SU-DHL-6 (cell line): ENCODE measurements around the gene VPS36.

ENCODE experiments used
- H2AFZ ChIP-seq: fragments of 200-600 bp; sonication (generic); 2 replicates; pipeline ENCODE4 v1.6.1; 2014; ENCODE audit warnings: low read depth, mild to moderate bottlenecking, moderate library complexity, mixed read lengths, antibody characterized with exemption, low read length; ENCODE audit not compliant: severe bottlenecking
- H3F3A ChIP-seq: fragments of 200-600 bp; shearing (Covaris generic); 2 replicates; pipeline ENCODE4 v1.6.0; 2016; ENCODE audit warnings: antibody characterized with exemption, mild to moderate bottlenecking; ENCODE audit not compliant: insufficient read depth
- H3K27ac ChIP-seq: fragments of 200-600 bp; sonication (generic); 2 replicates; pipeline ENCODE4 v1.5.1; 2016; ENCODE audit warnings: low read depth, mild to moderate bottlenecking, low read length, moderate library complexity, mixed read lengths
- H3K27me3 ChIP-seq: fragments of 200-600 bp; sonication (generic), shearing (Covaris generic); 2 replicates; pipeline ENCODE4 v1.6.0; 2014; ENCODE audit warnings: mild to moderate bottlenecking, low read length
- H3K36me3 ChIP-seq: fragments of 200-600 bp; sonication (generic); 2 replicates; pipeline ENCODE4 v1.6.1; 2014; ENCODE audit warnings: mild to moderate bottlenecking, low read length, mixed read lengths
- H3K4me2 ChIP-seq: fragments of 300-600, 200-600 bp; shearing (Covaris generic), sonication (generic); 2 replicates; pipeline ENCODE4 v1.6.0; 2014; ENCODE audit warnings: low read length, low read depth, mild to moderate bottlenecking; ENCODE audit not compliant: poor library complexity, severe bottlenecking
- H3K4me3 ChIP-seq: fragments of 200-600 bp; sonication (generic); 2 replicates; pipeline ENCODE4 v1.5.1; 2014; ENCODE audit warnings: antibody characterized with exemption, low read length, mild to moderate bottlenecking, mixed read lengths; ENCODE audit not compliant: insufficient read depth, poor library complexity, severe bottlenecking
- H3K79me2 ChIP-seq: fragments of 200-600 bp; sonication (generic); 2 replicates; pipeline ENCODE4 v1.6.1; 2014; ENCODE audit warnings: mild to moderate bottlenecking, low read length, moderate library complexity; ENCODE audit not compliant: insufficient read depth
- H3K9ac ChIP-seq: fragments of 200-600 bp; sonication (generic); 2 replicates; pipeline ENCODE4 v1.7.0; 2014; ENCODE audit warnings: mild to moderate bottlenecking, low read length
- H3K9me2 ChIP-seq: fragments of 200-600 bp; sonication (generic); replicated peaks from 2 replicates; pipeline ENCODE4 v1.6.1; 2014; ENCODE audit warnings: low read length; ENCODE audit not compliant: insufficient read depth
- H3K9me3 ChIP-seq: fragments of 200-600 bp; sonication (generic); 2 replicates; pipeline ENCODE4 v1.6.1; 2014; ENCODE audit warnings: low read length, mixed read lengths; ENCODE audit not compliant: insufficient read depth
- H4K20me1 ChIP-seq: fragments of 200-600 bp; sonication (generic); 2 replicates; pipeline ENCODE4 v1.6.1; 2014; ENCODE audit warnings: low read depth, mild to moderate bottlenecking, antibody characterized with exemption, low read length, moderate library complexity, mixed read lengths
- CTCF ChIP-seq: fragments of 200-600 bp; sonication (generic); IDR thresholded peaks from one replicate; pipeline ENCODE4 v1.5.1; 2017; ENCODE audit warnings: antibody characterized with exemption, mild to moderate bottlenecking, low read length, moderate library complexity; ENCODE audit not compliant: insufficient read depth, poor library complexity, severe bottlenecking
- EZH2phosphoT487 ChIP-seq: fragments of 200-600 bp; sonication (generic), shearing (Covaris generic); conservative IDR thresholded peaks from 2 replicates; pipeline ENCODE4 v1.6.1; 2018; ENCODE audit warnings: mild to moderate bottlenecking, antibody characterized with exemption, low read length, moderate library complexity, mixed read lengths

The VPS36 gene

GRCh38 chr13:52399708-52400107 lies 50.7 kb downstream of the VPS36 start:
- H3K27ac ChIP-seq: no peak overlapping the region
- H4K20me1 ChIP-seq: no peaks in the 10 kb centered on the region
- no peaks in the 10 kb centered on the region for H3K27me3 ChIP-seq
- H3K4me2 ChIP-seq: no peak overlapping the region
- no peak overlapping the region for H2AFZ ChIP-seq
- TF ChIP-seq EZH2phosphoT487: no peak
- no peak for TF ChIP-seq CTCF
- H3F3A ChIP-seq: no peaks in the 10 kb centered on the region
- H3K9ac ChIP-seq: no peak overlapping the region
- H3K9me2 ChIP-seq: no peaks in the 10 kb centered on the region
- H3K79me2 ChIP-seq: no peaks in the 10 kb centered on the region
- no peak overlapping the region for H3K4me3 ChIP-seq
- H3K36me3 ChIP-seq: no peaks in the 10 kb centered on the region
- no peaks in the 10 kb centered on the region for H3K9me3 ChIP-seq

DNA sequence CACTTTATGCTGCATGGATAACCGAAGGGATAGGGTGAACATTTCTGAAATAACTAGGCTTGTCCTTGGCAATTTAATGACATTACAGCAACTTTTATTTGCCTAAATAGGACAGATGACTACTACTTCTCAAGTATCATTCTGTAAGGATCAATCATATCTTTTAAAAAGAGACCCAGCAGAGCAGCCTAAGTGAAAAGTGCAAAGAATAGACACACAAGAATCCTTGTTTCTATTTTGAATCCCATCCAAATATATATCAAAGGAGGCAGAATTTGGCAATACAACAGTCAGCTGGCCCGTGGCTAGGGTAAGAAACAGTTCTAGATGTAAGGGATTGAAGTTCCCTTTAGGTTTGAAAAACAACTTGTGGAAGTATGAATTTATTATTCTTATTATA lies 51.4 kb downstream of the VPS36 start:
- Histone ChIP-seq H3K4me3 (no peak overlapping the region), H3K4me2 (no peak overlapping the region), H3K9ac (no peak overlapping the region), H3K36me3 (no peaks in the 10 kb centered on the region), H2AFZ (no peak overlapping the region), H3K9me3 (no peaks in the 10 kb centered on the region), H3K27me3 (no peaks in the 10 kb centered on the region), H3K79me2 (no peaks in the 10 kb centered on the region), H3F3A (no peaks in the 10 kb centered on the region), H3K27ac (no peak overlapping the region), H4K20me1 (no peaks in the 10 kb centered on the region), H3K9me2 (no peaks in the 10 kb centered on the region)
- TF ChIP-seq CTCF: no peak
- TF ChIP-seq EZH2phosphoT487: no peak

DNA sequence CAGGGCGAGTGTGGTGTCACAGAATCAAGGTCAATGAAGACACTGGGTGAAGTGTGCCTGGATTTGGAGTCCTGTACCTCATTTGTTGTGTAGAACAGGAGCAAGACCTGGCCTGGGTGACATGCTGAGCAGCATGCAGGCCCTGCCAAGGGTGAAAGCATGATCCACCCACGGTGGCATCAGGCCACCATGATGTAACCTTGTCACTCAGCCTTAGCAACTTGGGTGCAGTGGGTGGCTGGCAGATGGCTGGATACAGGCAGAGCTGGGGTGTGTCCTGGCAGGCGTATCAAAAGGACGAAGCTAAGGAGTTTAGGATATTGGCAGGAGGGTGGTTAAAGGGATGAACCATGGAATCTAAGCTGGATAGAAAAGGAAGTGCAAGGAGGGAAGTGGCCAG lies 54.7 kb downstream of the VPS36 start:
- no peak for TF ChIP-seq CTCF
- TF ChIP-seq EZH2phosphoT487: no peak
- H3F3A ChIP-seq: no peaks in the 10 kb centered on the region
- H3K27ac ChIP-seq: no peak overlapping the region
- H3K27me3 ChIP-seq: no peaks in the 10 kb centered on the region
- H3K9me3 ChIP-seq: no peaks in the 10 kb centered on the region
- no peaks in the 10 kb centered on the region for H3K9me2 ChIP-seq
- H4K20me1 ChIP-seq: no peaks in the 10 kb centered on the region
- H3K4me3 ChIP-seq: no peak overlapping the region
- H3K9ac ChIP-seq: no peak overlapping the region
- no peak overlapping the region for H3K4me2 ChIP-seq
- H2AFZ ChIP-seq: no peak overlapping the region
- no peaks in the 10 kb centered on the region for H3K36me3 ChIP-seq
- no peaks in the 10 kb centered on the region for H3K79me2 ChIP-seq

DNA sequence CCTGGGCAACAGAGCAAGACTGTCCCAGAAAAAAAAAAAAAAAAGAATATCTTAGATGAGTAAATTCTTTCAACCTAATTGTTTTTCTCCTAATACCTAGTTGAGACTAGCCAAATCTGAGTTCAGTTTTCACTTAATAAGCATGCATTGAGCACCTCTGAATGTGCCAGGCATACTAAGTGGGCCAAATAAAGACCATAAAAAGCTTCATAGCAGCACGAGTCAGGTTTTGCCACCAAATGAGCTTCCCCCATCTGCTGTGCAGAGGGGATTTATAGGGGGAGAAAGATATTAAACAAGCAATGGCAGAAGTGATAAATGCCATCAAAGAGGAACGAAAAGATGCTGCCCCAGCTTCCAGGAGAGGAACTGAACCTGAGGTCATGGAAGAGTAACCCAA lies 55.8 kb downstream of the VPS36 start:
- no peak for TF ChIP-seq EZH2phosphoT487
- no peak for TF ChIP-seq CTCF
- H3K9ac ChIP-seq: no peak overlapping the region
- H4K20me1 ChIP-seq: no peaks in the 10 kb centered on the region
- H3K9me2 ChIP-seq: no peaks in the 10 kb centered on the region
- no peaks in the 10 kb centered on the region for H3K36me3 ChIP-seq
- H3K27me3 ChIP-seq: no peaks in the 10 kb centered on the region
- no peak overlapping the region for H3K4me3 ChIP-seq
- H3K4me2 ChIP-seq: no peak overlapping the region
- H3K9me3 ChIP-seq: no peaks in the 10 kb centered on the region
- H3K27ac ChIP-seq: no peak overlapping the region
- no peak overlapping the region for H2AFZ ChIP-seq
- H3F3A ChIP-seq: no peaks in the 10 kb centered on the region
- H3K79me2 ChIP-seq: no peaks in the 10 kb centered on the region
